PC-9 (cell line): Measurements from ENCODE around the gene ZDHHC21.

Source experiments
- CTCF ChIP-seq: fragments of 200-600 bp; sonication (generic); conservative IDR thresholded peaks from 2 replicates; pipeline ENCODE4 v1.6.1; 2017; ENCODE audit warnings: mixed run types, antibody characterized with exemption, mild to moderate bottlenecking, moderate library complexity
- EZH2 ChIP-seq: fragments of 200-600 bp; sonication (generic); IDR thresholded peaks from 2 replicates; pipeline ENCODE4 v1.8.0; 2017; ENCODE audit warnings: antibody characterized with exemption, low read depth

- TF ChIP-seq CTCF (no peak), EZH2 (no peak)
Observed at GRCh38 chr9:14670718-14671117, 22.5 kb downstream of the ZDHHC21 start.
